IPS-15b (cell line): Measurements from ENCODE around the gene TRIM66.

Experiments used
- H3K27me3 ChIP-seq: one replicate; pipeline ENCODE4 v1.6.1; 2013; ENCODE audit warnings: low read length; ENCODE audit not compliant: control insufficient read depth, insufficient read depth
- H3K36me3 ChIP-seq: one replicate; pipeline ENCODE4 v1.6.1; 2013; ENCODE audit warnings: low read length; ENCODE audit not compliant: control insufficient read depth, insufficient read depth
- H3K4me1 ChIP-seq: one replicate; pipeline ENCODE4 v1.6.1; 2013; ENCODE audit warnings: mild to moderate bottlenecking, low read length; ENCODE audit not compliant: control insufficient read depth, insufficient read depth
- H3K4me3 ChIP-seq: one replicate; pipeline ENCODE4 v1.5.1; 2013; ENCODE audit warnings: low read depth, low read length
- H3K9ac ChIP-seq: one replicate; pipeline ENCODE4 v1.6.1; 2013; ENCODE audit warnings: low read depth, mild to moderate bottlenecking, low read length
- H3K9me3 ChIP-seq: one replicate; pipeline ENCODE4 v1.6.1; 2013; ENCODE audit warnings: mild to moderate bottlenecking, low read length; ENCODE audit not compliant: control insufficient read depth, insufficient read depth

Gene TRIM66

DNA sequence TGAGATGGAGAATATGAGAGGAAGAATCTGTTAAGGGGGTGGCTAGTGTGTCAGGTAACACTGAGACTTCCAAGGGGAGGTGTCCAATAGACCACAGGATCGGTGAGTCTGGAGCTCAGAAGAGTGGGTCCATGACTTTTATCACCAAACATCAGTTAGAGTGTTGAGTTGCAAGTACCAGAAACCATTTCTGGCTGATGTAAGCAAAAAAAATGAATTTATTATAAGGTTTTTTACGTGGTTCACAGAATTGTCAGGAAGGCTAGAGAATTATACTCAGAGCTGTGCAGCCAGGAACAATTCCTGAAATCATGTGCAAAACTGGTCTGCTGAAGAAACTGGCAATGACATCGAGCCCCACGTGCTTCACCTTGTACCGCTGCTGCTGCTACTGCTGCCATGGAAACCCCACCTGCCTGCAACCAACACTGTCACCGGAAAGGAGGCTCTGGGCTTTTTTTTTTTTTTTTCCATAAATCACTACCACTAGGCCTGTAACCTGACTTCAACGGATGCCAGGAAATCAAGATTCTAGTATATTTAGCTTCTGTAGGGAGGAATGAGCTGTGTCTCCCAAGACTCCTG is 71.8 kb downstream of the TRIM66 start:
- no peak overlapping the region for H3K4me3 ChIP-seq
- no peaks in the 10 kb centered on the region for H3K9me3 ChIP-seq

DNA sequence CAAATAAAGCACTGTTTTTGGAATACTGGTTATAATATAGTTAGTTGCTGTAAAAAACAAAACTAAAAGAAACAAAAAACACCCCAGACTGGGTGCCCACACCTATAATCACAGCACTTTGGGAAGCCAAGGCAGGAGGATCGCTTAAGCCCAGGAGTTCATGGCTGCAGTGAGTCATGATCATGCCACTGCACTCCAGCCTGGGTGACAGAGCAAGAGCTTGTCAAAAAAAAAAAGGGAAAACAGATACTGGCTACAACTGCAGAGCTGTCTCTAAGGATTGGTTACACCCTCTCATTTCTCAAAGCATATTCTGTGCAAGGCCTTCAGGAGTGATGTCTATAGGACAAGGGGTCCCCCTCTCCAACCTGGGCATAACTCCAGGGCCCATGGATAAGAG is 73.8 kb downstream of the TRIM66 start:
- H3K4me1 ChIP-seq: no peaks in the 10 kb centered on the region
- H3K27me3 ChIP-seq: no peaks in the 10 kb centered on the region
- no peaks in the 10 kb centered on the region for H3K36me3 ChIP-seq
- no peaks in the 10 kb centered on the region for H3K9me3 ChIP-seq
- H3K9ac ChIP-seq: no peak overlapping the region
- H3K4me3 ChIP-seq: no peak overlapping the region

More for the DNA sequence above, 71.8 kb downstream of the TRIM66 start:
- peaks cover under 1% of the 10 kb centered on the region for H3K36me3 ChIP-seq
- H3K27me3 ChIP-seq: no peaks in the 10 kb centered on the region
- H3K9ac ChIP-seq: no peak overlapping the region
- H3K4me1 ChIP-seq: peaks cover 2% of the 10 kb centered on the region

GRCh38 chr11:8605971-8606563 is 76.4 kb downstream of the TRIM66 start:
- H3K9ac ChIP-seq: no peak overlapping the region
- no peaks in the 10 kb centered on the region for H3K27me3 ChIP-seq

DNA sequence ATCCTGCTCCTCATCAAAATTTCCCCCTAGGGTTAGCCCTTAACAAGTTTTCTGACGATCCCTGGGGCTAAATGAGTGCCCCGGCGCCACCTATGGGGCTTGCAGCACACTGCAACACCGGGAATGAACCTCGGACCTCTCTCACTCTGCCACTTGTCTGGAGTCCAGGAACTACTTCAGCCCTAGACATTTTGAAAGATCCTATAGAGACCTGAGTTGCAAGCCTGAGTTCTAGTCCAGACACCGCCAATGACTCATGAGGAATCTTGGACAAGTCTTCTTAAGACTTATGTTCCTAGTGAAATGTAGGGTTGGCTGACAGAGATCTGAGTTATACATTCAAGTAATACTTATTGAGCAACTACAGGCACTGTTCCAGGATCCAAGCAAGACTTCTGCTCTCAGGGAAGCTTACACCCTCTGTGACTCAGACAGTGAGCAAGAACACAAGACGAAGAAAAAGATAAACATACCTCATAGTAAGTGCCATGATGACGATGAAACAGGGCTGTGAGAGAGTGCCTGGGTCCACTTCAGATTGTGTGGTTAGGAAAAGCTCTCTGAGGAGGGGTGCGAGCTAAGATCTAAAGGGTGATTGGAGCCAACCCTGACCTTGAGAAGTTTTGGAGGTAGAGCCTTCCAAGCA is 78.3 kb downstream of the TRIM66 start:
- no peak overlapping the region for H3K9ac ChIP-seq

More at GRCh38 chr11:8605971-8606563, 76.4 kb downstream of the TRIM66 start:
- Histone ChIP-seq H3K4me1 (no peaks in the 10 kb centered on the region), H3K9me3 (no peaks in the 10 kb centered on the region), H3K4me3 (no peak overlapping the region), H3K36me3 (no peaks in the 10 kb centered on the region)

DNA sequence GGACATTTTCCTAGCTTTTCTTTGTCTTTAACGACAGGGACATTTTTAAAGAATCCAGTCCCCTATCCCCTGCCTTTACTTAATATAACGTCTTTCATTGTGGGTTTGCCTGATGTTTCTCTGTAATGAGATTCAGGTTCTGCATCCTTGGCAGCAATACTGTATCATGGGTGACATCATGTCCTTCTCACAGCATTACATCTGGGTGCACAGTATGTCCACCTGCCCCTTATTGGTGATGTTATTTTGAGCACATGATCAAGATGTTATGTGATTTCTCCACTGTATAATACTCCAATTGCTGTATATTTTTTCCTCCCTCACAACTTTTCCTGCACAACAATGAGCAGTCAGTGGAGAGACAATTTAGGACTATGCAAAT is 78.8 kb downstream of the TRIM66 start:
- Histone ChIP-seq H3K4me3 (no peak overlapping the region), H3K27me3 (no peaks in the 10 kb centered on the region), H3K36me3 (no peaks in the 10 kb centered on the region)

More for the DNA sequence above, 78.3 kb downstream of the TRIM66 start:
- H3K9me3 ChIP-seq: no peaks in the 10 kb centered on the region
- no peaks in the 10 kb centered on the region for H3K36me3 ChIP-seq
- H3K4me3 ChIP-seq: no peak overlapping the region
- H3K27me3 ChIP-seq: no peaks in the 10 kb centered on the region
- no peaks in the 10 kb centered on the region for H3K4me1 ChIP-seq

GRCh38 chr11:8601376-8602133 is 80.9 kb downstream of the TRIM66 start:
- no peak overlapping the region for H3K4me3 ChIP-seq
- H3K9me3 ChIP-seq: no peaks in the 10 kb centered on the region
- H3K27me3 ChIP-seq: no peaks in the 10 kb centered on the region

More for the DNA sequence above, 78.8 kb downstream of the TRIM66 start:
- H3K4me1 ChIP-seq: no peaks in the 10 kb centered on the region
- no peak overlapping the region for H3K9ac ChIP-seq
- H3K9me3 ChIP-seq: no peaks in the 10 kb centered on the region

DNA sequence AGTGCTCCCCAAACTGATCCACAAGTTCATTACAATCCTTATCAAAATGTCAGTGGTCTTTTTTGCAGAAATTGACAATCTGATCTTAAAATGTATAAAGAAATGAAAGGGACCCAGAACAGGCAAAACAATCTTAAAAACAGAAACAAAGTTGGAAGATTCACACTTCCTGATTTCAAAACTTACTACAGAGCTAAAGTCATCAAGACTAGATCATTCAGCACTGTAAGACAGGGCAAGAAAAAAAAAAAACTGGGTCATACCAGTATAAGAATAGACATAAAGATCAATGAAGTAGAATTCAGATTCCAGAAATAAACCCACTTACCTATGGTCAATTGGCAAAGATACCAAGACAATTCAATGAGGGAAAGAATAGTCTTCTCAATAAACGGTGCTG is 84.0 kb downstream of the TRIM66 start:
- H3K36me3 ChIP-seq: no peaks in the 10 kb centered on the region
- H3K4me1 ChIP-seq: no peaks in the 10 kb centered on the region
- H3K4me3 ChIP-seq: no peak overlapping the region
- H3K9ac ChIP-seq: no peak overlapping the region
- no peaks in the 10 kb centered on the region for H3K9me3 ChIP-seq
- no peaks in the 10 kb centered on the region for H3K27me3 ChIP-seq

More at GRCh38 chr11:8601376-8602133, 80.9 kb downstream of the TRIM66 start:
- Histone ChIP-seq H3K9ac (no peak overlapping the region), H3K4me1 (no peaks in the 10 kb centered on the region), H3K36me3 (no peaks in the 10 kb centered on the region)

DNA sequence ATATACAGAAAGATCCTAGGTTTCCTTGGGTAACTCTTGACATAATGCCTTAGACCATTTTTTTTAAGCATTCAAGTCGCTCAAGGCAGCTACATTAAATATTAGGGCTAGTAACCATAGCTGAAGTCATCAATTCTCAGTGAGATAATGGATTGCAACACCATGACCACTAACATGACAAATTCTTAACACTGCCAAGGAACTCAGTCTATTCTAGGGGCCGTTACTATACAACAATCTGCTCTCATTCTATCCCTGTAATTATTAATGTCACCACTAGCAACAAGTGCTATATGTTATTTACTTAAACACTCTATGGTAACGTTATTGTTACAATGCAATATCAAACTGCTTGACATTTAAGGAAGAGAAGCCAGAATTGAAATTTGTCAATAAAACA is 85.3 kb downstream of the TRIM66 start:
- Histone ChIP-seq H3K4me3 (no peak overlapping the region), H3K27me3 (no peaks in the 10 kb centered on the region), H3K4me1 (no peaks in the 10 kb centered on the region), H3K36me3 (no peaks in the 10 kb centered on the region), H3K9ac (no peak overlapping the region), H3K9me3 (no peaks in the 10 kb centered on the region)

DNA sequence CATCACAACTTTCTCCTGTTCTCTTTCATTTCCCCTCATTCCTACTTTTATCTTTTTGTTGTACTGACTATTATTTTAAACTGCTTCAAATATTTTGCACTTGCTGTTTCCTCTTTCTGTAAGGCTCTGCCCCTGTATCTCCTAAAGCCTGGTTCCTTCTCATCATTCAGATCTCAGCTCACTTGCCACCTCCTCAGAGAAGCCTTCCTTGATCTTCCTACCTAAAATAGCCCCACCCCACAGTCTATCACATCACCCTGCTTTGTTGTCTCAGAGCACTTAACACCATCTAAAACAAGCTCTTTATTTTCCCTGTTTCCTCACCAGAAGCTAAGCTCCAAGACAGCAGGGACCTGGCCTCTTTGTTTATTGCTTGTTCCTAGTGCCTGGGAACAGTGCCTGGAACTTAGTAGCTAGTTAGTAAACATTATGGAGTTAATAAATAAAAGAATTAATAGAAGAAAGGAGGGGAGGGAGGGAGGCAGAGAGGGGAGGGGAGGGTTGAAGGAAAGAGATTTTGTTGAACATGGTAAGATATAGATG is 85.9 kb downstream of the TRIM66 start:
- H3K27me3 ChIP-seq: no peaks in the 10 kb centered on the region

GRCh38 chr11:8593935-8594909 is 88.2 kb downstream of the TRIM66 start, which contains the start of gene STK33:
Gene STK33, minus strand, starts transcription at chr11:8594228. Its CDS starts 119,323 bp downstream, at chr11:8474905.
- H3K4me3 ChIP-seq: peak within 1 kb of the TSS; percentile 83
- no peaks in the 10 kb centered on the region for H3K36me3 ChIP-seq
- no peaks in the 10 kb centered on the region for H3K4me1 ChIP-seq
- no peaks in the 10 kb centered on the region for H3K27me3 ChIP-seq
- H3K9me3 ChIP-seq: no peaks in the 10 kb centered on the region
- H3K9ac ChIP-seq: peak within 1 kb of the TSS; percentile 89

More for the DNA sequence above, 85.9 kb downstream of the TRIM66 start:
- no peak overlapping the region for H3K9ac ChIP-seq
- no peaks in the 10 kb centered on the region for H3K36me3 ChIP-seq
- no peaks in the 10 kb centered on the region for H3K4me1 ChIP-seq
- no peaks in the 10 kb centered on the region for H3K9me3 ChIP-seq
- H3K4me3 ChIP-seq: no peak overlapping the region
